MM.1S (cell line): Measurements from ENCODE around the gene NUAK2.

ENCODE experiments used
- DNase-seq: peaks from one replicate; pipeline ENCODE4 v3.0.0-alpha.2; 2015
- H2AFZ ChIP-seq: fragments of 300-600 bp; sonication (generic); 2 replicates; pipeline ENCODE4 v1.6.0; 2016; ENCODE audit warnings: antibody characterized with exemption, low read length
- H3F3A ChIP-seq: fragments of 300-600 bp; sonication (generic); 2 replicates; pipeline ENCODE4 v1.6.1; 2016; ENCODE audit warnings: mild to moderate bottlenecking, antibody characterized with exemption, low read length, moderate library complexity, mixed read lengths; ENCODE audit not compliant: insufficient read depth
- H3K27ac ChIP-seq: fragments of 300-600 bp; sonication (generic); 2 replicates; pipeline ENCODE4 v1.5.1; 2016; ENCODE audit warnings: mild to moderate bottlenecking, low read length
- H3K27me3 ChIP-seq: fragments of 300-600 bp; sonication (generic); replicated peaks from 2 replicates; pipeline ENCODE4 v1.6.0; 2016; ENCODE audit warnings: low read length; ENCODE audit not compliant: insufficient read depth
- H3K36me3 ChIP-seq: fragments of 300-600 bp; sonication (generic); replicated peaks from 2 replicates; pipeline ENCODE4 v1.6.1; 2016; ENCODE audit warnings: mild to moderate bottlenecking, low read length, mixed read lengths; ENCODE audit not compliant: insufficient read depth
- H3K4me1 ChIP-seq: fragments of 300-600 bp; sonication (generic); 2 replicates; pipeline ENCODE4 v1.6.1; 2016; ENCODE audit warnings: low read length, mixed read lengths
- H3K4me2 ChIP-seq: fragments of 300-600 bp; sonication (generic); 2 replicates; pipeline ENCODE4 v1.6.0; 2016; ENCODE audit warnings: low read depth, low read length
- H3K4me3 ChIP-seq: fragments of 300-600 bp; sonication (generic); 2 replicates; pipeline ENCODE4 v1.5.1; 2016; ENCODE audit warnings: low read length, mixed read lengths
- H3K79me2 ChIP-seq: fragments of 300-600 bp; sonication (generic); 2 replicates; pipeline ENCODE4 v1.6.1; 2016; ENCODE audit warnings: mixed run types, low read length, mixed read lengths
- H3K9ac ChIP-seq: fragments of 300-600 bp; sonication (generic); 2 replicates; pipeline ENCODE4 v1.6.1; 2016; ENCODE audit warnings: low read length, mixed read lengths
- H3K9me2 ChIP-seq: fragments of 300-600 bp; sonication (generic); replicated peaks from 2 replicates; pipeline ENCODE4 v1.6.1; 2016; ENCODE audit warnings: mild to moderate bottlenecking, low read length, mixed read lengths; ENCODE audit not compliant: insufficient read depth
- H3K9me3 ChIP-seq: fragments of 300-600 bp; sonication (generic); replicated peaks from 2 replicates; pipeline ENCODE4 v1.6.1; 2016; ENCODE audit warnings: mild to moderate bottlenecking, low read length, mixed read lengths; ENCODE audit not compliant: insufficient read depth
- H4K20me1 ChIP-seq: fragments of 300-600 bp; sonication (generic); 2 replicates; pipeline ENCODE4 v1.6.1; 2016; ENCODE audit warnings: mild to moderate bottlenecking, low read length, moderate library complexity, mixed read lengths; ENCODE audit not compliant: insufficient read depth
- EZH2 ChIP-seq: fragments of 300-600 bp; sonication (generic); optimal IDR thresholded peaks from 2 replicates; pipeline ENCODE3; 2017; ENCODE audit warnings: low read depth, mild to moderate bottlenecking, antibody characterized with exemption, low read length, mixed read lengths
- EZH2phosphoT487 ChIP-seq: fragments of 300-600 bp; sonication (generic); IDR thresholded peaks from 2 replicates; pipeline ENCODE4 v1.6.1; 2018; ENCODE audit warnings: antibody characterized with exemption, low read length
- TF ChIP-seq, protein P1 (sequence below): fragments of 300-600 bp; sonication (generic); IDR thresholded peaks from 2 replicates; pipeline ENCODE4 v1.5.1; 2016; ENCODE audit warnings: antibody characterized with exemption, low read length, mixed read lengths

The NUAK2 gene

DNA sequence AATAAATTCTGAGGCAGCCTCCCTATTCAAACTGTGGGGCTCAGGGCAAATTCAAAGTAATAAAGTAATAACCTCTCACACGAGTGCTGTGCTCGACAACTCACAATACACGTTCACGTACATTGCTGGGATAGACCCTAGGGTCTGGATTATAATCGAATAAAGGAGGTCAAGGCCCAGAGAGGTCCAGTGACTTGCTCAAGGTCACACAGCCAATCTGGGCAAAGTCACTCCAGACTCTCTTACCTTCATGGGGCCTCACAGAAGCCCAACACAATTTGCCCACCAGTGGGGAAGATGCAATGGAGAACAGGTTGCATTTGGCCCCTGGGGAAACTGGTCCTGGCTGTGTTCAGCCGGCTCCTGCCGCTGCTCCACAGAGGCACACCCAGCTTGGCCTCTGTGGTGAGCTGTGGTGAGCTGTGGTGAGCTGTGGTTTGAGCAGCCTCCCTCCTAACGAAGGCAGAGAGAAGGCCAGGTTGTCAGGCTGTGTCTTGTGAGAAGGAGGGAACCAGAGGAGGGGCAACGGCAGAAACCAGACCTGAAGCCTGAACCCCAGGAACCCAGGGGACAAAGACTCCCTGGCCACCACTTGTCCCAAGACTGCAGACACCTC lies 35.1 kb downstream of the NUAK2 start:
- H3K4me1 ChIP-seq = peaks cover 60% of the 10 kb centered on the region
- H3K4me2 ChIP-seq = peak overlapping the region; percentile 83
- no peaks in the 10 kb centered on the region for H3K9me3 ChIP-seq
- peak overlapping the region; percentile 69 for H3K9ac ChIP-seq
- no peaks in the 10 kb centered on the region for H3K36me3 ChIP-seq
- H3K4me3 ChIP-seq = peak overlapping the region; percentile 41
- H2AFZ ChIP-seq = no peak overlapping the region
- peak; percentile 95 for DNase-seq
- peaks cover 55% of the 10 kb centered on the region for H3F3A ChIP-seq
- no peaks in the 10 kb centered on the region for H4K20me1 ChIP-seq
- TF ChIP-seq, protein P1, sequence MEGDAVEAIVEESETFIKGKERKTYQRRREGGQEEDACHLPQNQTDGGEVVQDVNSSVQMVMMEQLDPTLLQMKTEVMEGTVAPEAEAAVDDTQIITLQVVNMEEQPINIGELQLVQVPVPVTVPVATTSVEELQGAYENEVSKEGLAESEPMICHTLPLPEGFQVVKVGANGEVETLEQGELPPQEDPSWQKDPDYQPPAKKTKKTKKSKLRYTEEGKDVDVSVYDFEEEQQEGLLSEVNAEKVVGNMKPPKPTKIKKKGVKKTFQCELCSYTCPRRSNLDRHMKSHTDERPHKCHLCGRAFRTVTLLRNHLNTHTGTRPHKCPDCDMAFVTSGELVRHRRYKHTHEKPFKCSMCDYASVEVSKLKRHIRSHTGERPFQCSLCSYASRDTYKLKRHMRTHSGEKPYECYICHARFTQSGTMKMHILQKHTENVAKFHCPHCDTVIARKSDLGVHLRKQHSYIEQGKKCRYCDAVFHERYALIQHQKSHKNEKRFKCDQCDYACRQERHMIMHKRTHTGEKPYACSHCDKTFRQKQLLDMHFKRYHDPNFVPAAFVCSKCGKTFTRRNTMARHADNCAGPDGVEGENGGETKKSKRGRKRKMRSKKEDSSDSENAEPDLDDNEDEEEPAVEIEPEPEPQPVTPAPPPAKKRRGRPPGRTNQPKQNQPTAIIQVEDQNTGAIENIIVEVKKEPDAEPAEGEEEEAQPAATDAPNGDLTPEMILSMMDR = no peak
- TF ChIP-seq EZH2 = no peak
- no peak for TF ChIP-seq EZH2phosphoT487
- H3K27ac ChIP-seq = peak overlapping the region; percentile 97
- H3K9me2 ChIP-seq = no peaks in the 10 kb centered on the region
- H3K79me2 ChIP-seq = no peaks in the 10 kb centered on the region
- H3K27me3 ChIP-seq = no peaks in the 10 kb centered on the region

DNA sequence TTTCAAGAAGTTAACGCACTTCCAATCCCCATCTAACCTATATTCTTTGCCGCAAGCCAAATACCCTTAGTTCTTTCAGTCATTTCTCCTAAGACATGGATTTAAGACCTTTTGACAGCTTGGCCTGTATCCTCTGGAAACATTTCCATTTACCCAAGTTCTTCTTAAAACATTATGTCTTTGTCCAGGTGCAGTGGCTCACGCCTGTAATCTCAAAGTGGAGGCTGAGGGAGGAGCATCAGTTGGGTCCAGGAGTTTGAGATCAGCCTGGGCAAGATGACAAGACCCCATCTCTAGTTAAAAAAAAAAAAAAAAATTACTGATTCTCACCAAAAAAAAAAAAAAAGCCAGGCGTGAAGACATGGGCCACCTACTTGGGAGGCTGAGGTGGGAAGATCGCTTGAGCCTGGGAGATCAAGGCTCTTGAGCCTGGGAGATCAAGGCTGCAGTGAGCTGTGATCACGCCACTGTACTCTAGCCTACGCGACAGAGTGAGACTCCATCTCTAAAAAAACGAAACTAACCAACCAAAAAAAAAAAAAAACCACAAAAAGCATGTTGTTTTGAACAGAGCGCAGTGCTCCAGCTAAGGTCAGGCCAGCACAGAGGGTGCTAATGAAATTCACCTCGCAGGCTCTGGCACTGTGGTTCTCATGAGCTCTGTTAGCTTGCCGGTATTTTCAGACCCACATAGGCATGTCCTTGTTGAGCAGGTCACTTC lies 36.0 kb downstream of the NUAK2 start:
- Histone ChIP-seq H2AFZ (no peak overlapping the region), H3K79me2 (no peaks in the 10 kb centered on the region), H3K9me2 (no peaks in the 10 kb centered on the region), H3K27me3 (no peaks in the 10 kb centered on the region), H3K9me3 (no peaks in the 10 kb centered on the region), H4K20me1 (no peaks in the 10 kb centered on the region), H3K4me1 (peaks cover 62% of the 10 kb centered on the region), H3K9ac (peak overlapping the region; percentile 69), H3F3A (peaks cover 55% of the 10 kb centered on the region), H3K4me2 (peak overlapping the region; percentile 83), H3K36me3 (no peaks in the 10 kb centered on the region), H3K4me3 (peak overlapping the region; percentile 41), H3K27ac (peak overlapping the region; percentile 97)
- DNase-seq = peak; percentile 95
- TF ChIP-seq EZH2 (no peak), EZH2phosphoT487 (no peak)
- TF ChIP-seq, protein P1 = no peak

DNA sequence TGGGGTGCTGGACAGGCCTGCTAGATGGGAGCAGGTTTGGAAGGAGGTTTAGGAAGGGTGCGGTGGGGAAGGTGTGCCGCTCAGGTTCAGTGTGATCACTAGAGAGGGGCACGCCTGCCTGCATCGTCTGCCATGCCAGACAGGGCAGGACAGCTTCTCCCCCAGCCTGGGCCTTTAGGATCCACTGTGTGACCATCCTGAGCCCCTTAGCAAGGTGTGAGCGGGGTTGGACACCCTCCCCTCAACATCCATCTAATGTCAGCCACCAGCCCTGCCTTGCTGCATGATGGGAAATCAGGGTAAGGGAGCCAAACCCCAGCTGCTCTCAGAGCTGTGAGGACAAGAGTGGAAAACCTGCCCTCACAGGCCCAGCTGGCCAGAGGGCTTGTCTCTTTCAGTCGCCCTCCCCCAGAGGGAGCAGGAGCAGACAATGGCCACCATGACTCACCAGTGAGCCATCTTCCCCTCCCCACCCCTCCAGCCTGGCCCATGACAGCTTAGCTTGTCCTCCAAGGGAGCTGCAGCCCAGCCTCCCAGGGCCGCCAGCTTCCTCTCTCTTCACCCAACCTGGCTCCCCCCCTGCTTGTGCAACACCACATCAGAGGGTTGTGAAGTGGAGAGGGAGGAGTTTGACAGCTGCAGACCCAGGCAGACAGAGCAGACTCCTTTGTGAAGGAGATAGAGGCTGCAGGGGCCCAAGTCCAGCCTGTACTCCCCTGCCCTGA lies 37.0 kb downstream of the NUAK2 start:
- Histone ChIP-seq H3K9ac (peak overlapping the region; percentile 69), H4K20me1 (no peaks in the 10 kb centered on the region), H3K9me2 (no peaks in the 10 kb centered on the region), H3K79me2 (no peaks in the 10 kb centered on the region), H3K4me2 (peak overlapping the region; percentile 83), H3K27ac (peak overlapping the region; percentile 97), H3K27me3 (no peaks in the 10 kb centered on the region), H3K9me3 (no peaks in the 10 kb centered on the region), H3K36me3 (no peaks in the 10 kb centered on the region), H3F3A (peaks cover 55% of the 10 kb centered on the region), H3K4me3 (peak overlapping the region; percentile 41; the same call in 1 of the 2 replicates), H3K4me1 (peaks cover 72% of the 10 kb centered on the region), H2AFZ (peak overlapping the region; percentile 7; the same call in 1 of the 2 replicates)
- DNase-seq = peak; percentile 98
- TF ChIP-seq EZH2phosphoT487 (no peak), EZH2 (no peak)
- TF ChIP-seq, protein P1 = no peak
